COR-L47 (cell line): ENCODE results near the gene HOXD9.

ENCODE experiments used
- DNase-seq: peaks from one replicate; lab custom pipeline; 2025; lab: John Stamatoyannopoulos, UW

The HOXD9 gene

DNA sequence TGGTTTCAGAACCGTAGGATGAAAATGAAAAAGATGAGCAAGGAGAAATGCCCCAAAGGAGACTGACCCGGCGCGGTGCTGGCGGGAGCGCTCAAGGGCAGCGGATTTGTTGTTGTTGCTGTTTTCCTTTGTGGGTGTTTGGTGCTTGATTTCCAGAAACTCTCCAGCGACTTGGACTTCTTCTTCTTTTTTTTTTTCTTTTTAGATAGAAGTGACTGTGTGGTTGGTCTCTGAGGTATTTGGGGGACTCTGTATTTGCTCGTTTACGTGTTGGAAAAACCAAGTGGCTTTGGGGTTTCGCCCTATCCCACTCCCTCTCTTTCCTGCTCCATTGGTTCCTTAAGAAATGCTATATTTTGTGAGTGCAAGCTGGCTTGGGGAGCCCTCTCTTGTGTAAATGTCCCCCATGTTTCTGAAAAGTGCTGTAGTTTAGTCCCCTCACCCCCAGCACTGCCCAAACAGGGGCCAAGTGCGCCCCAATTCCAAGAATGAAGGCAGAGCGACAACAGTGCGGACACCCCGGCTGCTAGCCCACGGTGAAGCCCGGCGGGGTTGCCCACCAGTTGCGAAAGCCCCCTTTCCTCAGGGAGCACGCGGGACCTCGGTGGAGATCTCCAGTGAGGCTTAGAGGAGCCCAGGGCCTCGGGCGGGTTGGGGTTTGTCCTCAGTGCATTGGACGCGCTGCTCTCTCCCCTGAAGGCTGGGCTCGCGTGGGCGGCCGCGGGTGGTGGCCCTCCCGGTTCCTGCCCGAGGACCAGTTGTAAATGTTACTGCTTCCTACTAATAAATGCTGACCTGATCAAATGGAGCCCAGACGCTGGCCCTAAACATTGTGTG lies 1.8 kb downstream of the HOXD9 start:
- no peak for DNase-seq

GRCh38 chr2:176124947-176125771 lies 2.6 kb downstream of the HOXD9 start:
- no peak for DNase-seq

GRCh38 chr2:176125772-176126054 lies 3.2 kb downstream of the HOXD9 start:
- no peak for DNase-seq

DNA sequence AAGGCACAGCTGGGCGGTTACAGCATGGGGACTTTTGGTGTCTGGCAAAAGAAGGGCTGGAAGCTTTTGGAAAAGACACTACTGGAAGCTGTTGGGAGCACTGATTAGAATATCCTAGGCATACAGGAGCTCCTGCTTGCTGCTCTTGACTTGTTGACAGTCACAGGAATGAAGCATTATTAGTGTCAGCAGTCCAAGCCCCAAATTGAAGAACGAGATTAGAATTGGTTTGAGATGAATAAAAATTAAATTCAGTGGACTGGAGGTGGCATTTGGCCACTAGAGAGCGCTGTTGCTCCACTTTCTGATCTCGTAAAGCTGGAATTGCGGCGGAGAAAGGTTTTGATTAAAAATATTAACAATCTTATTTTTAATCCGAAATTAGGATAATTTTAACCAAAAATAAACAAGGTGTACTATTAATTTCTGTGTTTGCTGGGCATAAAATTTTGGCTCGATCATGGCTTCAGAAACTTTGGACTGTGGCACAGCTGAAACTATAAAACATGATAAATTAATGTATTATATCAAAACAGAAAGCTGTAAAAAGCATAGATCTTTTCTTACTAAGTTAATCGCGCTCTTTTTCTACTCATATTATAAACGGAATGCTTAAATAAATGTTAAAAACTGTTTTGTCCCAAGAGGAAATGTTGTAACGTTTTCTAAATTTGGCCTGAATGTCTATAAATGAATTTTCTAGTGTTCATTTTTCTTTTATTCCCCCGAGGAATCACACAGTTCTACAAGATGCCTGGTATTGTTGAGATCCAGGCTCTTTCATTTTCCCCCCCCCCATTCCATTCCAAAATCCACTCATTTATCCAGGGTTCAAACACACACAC lies 4.6 kb downstream of the HOXD9 start:
- DNase-seq, result peak; percentile 61

DNA sequence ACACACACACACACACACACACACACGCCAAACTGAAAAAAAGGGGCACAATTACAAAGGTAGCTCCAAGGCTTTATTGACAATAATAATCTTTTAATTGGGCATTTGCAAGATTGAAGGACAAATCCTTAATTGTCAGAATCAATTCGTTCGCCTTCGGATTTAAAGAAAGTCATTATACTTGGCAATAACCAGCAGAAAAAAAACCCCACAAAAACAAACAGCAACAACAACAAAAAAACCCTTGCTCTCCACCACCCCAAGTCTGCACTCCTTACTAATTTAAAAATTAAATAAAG lies 5.2 kb downstream of the HOXD9 start:
- no peak for DNase-seq

DNA sequence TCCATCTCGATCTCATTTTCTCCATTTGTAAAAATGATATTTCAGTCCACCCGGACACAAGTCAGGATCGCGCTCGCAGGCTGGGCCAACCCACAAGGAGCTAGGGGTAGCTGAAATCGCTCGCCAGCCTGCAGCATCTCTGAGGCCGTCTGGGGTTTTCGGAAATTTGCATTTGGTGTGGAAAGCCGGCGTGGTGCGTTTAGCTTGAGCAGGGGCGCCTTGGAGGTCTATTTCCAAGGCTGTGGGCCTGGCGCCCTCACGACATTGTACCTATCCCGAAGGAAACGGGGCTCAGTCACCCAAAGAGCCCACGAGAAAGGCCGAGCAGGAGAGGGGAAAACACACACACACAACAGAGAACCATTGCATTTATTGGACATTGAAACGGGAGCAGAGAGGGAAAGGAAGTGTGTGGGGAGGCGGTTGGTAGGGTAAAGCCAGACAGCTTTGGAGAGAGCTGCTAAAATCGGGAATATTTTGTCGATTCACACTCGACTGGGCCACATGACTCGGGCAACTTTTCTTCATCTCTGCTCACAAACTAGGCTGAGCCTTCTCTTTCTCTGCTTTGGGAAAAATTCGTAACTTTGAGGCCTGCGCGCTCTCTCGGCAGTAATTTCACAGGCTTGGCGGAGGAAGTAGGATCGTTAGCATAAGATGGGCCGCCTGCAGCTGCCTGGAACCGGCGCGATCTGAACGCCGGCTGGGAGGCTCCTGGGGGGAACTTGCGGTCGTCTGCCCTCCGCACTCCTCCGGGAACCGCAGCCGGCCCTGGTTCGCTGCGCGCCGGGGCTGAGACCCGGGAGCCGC lies 5.9 kb downstream of the HOXD9 start:
- DNase-seq, result no peak

DNA sequence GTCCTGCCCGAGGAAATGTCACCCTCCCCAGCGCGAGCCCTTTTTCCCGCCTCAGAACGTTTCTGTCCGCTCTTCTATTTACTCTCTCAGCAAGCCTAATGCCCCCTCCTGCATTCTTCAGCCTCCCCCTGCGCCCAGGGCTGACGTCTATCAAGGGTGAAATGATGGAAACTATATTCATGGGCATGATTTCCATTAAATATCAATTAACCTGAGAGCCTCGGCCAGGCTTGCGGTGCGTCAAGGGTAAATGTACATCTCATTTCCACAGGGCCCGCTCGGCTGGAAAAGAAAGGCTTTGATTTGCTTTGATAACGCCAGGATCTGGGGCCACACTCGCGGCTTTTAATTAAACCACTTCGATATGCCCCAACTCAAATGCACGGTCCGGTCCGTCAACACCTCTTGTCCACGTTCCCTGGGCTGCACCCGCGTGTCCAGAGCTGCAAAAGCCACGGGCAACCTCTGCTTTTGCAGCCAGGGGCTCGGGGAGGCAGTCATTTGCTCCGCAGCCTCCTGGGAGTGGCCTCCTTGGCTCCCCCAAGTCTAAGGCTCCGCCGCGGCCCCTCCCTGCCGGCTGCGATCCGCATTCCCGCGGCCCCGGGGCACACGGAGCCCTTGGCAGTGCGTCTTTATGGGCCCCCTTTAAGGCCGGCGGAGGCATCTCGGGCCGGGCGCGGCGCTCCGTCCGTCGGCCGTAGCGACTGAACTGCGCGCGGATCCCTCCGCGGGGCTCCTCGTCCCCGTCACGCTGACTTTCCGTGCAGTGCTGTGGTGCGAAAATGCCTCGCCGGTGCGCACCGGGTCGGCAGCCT lies 6.7 kb downstream of the HOXD9 start, which contains the start of gene HOXD8:
HOXD8 (plus strand) TSS at position 724 of the 815 bp plus-strand sequence. CDS start 662 bp downstream, outside the sequence.
- peak; percentile 64 for DNase-seq

DNA sequence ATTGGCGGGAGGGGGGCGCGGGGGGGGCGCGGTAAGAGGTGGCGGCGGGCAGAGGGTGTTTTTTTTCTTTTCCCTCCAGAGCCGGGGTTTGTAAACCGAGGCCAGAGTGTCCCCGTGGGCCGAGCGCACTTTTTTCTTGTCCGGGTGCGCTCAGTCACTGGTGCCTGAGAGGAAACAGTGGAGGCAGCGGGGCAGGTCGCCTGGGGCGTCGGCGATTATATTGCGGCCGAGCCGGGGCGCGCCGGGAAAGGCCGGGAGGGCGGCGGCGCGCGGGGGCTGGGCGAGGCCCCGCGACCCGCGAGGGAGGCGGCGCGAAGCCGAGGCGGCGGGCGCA lies 7.3 kb downstream of the HOXD9 start:
- DNase-seq, result no peak

- peak; percentile 50 for DNase-seq
These were observed 7.8 kb downstream of the HOXD9 start for GRCh38 chr2:176130147-176130956.

GRCh38 chr2:176130957-176131847 lies 8.7 kb downstream of the HOXD9 start:
- DNase-seq, result no peak

GRCh38 chr2:176131848-176132158 lies 9.3 kb downstream of the HOXD9 start:
- no peak for DNase-seq

- DNase-seq, result no peak
These were observed 10.0 kb downstream of the HOXD9 start for GRCh38 chr2:176132205-176133171.

DNA sequence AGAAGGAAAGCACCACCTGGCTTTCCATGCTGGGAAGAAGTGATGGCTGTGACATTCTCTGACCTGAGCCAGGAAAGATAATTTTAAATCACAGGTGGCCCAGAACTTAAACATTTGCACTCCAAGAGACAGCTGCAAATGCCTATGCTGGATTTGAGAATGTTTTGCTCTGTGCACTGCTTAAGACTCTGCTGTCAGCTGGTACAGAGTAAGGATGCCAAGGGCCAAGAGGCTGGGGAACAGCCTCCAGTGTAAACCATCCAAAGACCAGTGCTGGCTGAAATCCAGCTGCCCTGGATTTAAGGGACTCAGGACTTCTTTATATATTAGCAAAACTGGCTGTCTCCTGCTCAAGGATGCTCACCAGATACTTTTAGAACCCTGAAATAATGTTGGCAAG lies 10.9 kb downstream of the HOXD9 start:
- DNase-seq, result no peak

- DNase-seq, result no peak
These were observed 11.5 kb downstream of the HOXD9 start for GRCh38 chr2:176134035-176134434.

DNA sequence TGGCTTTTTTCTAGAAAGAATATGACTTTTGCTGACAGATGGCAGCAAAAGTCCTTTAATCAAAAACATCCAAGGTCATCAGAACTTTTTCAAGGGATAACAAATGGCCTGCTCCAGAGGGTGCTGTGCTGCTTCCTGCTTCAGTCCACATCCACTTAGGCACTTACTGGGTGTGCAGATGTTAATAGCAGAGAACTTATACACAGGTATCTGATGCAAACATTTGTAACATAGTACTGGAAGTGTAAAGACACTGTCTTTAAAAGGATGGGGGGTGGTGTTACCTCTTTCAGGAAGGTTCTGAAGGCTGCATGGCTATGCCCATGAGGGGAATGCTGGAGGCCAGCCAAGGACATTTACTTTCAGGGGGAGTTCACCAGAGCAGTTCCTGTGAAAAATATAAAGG lies 12.5 kb downstream of the HOXD9 start:
- DNase-seq, result no peak

GRCh38 chr2:176136374-176137251 lies 14.1 kb downstream of the HOXD9 start:
- no peak for DNase-seq

DNA sequence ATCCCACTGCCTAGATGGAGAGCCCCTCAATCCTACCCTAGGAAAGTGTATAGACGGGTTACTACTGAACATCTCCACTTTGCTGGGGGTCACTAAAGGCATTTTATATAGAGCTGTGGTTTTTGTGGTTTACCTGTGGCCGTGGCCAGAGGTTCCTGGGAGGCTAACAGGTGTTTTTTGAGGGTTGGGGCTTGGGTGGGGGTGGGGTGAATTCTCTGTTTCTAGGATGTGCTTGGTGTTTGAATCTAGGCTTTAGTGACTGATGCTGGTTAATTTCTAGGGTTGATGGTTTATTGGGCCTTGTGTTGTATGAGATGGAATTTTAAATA lies 14.7 kb downstream of the HOXD9 start:
- DNase-seq, result no peak
